ENCODE data around the gene CA6.
"Not testable (repeated sequence)": the region's sequence is repeated elsewhere in the genome, so short reads cannot be mapped to it uniquely, and the experiment has no call there.

CA6 gene

DNA sequence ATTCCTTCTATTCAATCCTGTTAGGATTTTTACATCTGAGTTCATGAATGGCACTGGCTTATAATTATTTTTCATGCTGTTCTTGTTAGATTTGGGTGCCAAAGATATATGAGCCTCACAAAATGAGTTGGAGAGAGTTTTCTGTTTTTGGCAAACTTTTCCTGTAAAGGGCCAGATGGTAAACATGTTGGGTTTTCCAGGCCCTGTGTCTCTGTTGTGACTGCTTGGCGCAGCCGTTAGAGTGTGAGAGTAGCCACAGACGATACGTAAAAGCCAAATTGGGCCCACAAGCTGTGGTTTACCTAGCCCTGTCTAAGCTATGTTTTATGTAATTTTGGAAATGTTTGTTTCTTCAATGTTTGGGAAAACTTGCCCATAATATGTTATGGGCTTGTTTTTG is 15.6 kb upstream of the CA6 start:
- no peak for DNase-seq

DNA sequence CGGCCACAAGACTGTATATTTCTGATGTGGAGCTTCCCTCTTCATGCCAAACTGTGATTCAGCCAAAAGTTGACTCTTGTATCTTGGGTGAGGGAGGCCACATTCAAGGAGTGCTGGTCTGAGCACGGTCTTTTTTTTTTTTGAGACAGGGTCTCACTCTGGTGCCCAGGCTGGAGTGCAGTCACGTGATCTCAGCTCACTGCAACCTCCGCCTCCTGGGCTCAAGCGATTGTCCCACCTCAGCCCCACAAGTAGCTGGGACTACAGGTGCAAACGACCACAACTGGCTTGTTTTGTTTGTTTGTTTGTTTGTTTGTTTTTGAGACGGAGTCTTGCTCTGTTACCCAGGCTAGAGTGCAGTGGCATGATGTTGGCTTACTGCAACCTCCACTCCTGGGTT is 8.6 kb upstream of the CA6 start:
- DNase-seq, result not testable (repeated sequence)

DNA sequence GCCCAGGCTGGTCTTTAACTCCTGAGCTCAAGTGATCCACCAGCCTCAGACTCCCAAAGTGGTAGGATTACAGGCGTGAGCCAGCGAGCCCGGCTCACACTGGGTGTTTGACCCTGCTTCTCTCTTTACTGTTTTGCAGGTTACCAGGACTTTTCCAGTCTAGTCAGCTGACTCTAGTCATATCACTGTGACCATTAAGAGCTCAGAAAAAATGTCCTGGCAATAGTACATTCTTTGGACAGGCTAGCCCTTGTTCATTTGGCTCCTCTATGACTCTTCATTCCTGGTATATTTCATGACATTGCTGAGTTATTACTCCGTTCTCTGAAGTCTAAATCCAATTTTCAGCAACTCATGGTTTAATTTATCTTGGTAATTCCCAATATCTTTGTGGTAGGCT is 8.0 kb upstream of the CA6 start:
- DNase-seq, result no peak

DNA sequence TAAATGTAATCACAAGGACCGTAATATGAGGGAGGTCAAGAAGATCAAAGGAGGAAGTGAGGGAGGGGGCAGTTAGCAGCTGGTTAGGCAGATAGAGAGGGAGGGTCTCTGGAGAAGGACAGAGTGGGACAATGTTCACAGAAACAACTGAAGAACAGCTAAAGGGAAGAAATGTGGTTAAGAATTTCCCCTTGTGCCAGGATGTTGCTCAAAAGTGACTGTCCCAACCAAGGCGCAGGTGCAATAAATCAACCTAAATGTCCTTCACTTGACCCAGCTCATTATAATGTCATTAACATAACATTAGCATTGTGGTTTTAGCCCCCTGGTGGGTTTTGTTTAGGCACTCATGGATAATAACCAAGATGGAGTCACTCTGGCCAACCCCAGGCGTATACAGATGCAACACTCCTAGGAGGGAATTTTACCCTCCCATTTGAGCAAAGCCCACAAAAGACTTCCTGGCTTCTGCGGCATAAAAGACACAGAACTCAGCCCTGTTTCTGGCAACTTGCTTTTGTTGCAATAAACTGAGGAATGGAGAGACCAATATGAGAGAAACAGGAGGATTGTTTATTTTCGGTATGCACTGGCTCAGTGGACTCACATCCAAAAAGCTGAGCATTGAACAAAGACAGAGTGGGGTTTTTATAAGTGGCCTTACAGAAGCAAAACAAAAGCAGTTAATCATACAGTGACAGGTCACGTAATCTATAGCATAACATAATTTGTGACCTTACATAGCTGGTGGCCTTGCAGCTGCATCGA is 7.3 kb upstream of the CA6 start:
- DNase-seq, result peak; percentile 24

DNA sequence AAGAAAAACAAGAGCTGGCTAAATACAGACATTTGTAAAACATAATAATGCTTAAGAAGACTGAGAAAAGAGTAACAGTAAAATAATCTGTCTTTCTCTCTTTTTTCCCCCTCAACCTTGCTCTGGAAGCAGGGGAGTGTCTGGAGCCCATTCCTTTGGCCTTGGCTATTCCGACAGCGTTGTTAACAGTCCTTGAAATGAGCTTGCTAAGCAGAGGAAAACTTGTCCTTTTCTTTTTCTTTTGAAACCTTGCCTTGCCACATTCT is 6.7 kb upstream of the CA6 start:
- no peak for DNase-seq

DNA sequence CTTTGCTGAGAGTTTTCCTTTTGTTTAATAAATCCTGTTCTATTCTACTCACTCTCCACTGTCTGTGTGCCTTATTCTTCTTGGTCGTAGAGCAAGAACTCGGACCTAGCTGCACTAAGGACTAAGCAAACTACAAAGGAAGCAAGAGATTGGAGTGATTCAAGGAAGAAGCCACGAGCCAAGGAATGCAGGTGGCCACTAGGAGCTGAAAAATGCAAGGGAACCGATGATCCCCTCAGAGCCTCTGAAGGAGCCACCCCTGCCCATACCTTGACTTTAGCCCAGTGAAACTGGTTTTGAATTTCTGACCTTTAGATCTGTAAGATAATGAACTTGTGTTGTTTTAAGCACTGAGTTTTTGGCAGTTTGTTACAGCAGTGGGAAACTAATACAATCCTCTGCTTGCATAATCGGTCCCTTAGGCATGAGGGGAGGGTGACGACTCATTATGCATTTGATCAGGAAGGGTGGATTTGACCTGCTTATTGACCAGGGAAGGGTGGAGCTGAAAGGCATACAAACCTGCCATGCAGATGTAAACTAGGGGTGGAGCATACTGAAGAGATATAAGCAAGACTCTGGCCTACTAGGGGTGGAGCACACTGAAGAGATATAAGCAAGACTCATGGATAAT is 6.2 kb upstream of the CA6 start:
- no peak for DNase-seq

DNA sequence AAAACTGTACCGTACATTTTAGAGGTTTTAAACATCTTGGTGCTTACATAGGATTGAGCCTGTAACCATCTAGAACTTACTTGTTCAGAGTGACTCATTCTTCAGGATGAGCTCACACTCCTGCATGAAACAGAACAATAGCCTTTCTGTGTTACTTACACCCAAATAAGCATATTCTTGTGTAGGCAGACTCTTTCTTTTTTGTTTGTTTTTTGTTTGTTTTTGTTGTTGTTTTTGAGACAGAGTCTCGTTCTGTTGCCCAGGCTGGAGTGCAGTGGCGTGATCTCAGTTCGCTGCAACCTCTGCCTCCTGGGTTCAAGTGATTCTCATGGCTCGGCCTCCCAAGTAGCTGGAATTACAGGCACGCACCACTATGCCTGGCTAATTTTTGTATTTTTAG is 3.8 kb upstream of the CA6 start:
- DNase-seq, result peak; percentile 16

DNA sequence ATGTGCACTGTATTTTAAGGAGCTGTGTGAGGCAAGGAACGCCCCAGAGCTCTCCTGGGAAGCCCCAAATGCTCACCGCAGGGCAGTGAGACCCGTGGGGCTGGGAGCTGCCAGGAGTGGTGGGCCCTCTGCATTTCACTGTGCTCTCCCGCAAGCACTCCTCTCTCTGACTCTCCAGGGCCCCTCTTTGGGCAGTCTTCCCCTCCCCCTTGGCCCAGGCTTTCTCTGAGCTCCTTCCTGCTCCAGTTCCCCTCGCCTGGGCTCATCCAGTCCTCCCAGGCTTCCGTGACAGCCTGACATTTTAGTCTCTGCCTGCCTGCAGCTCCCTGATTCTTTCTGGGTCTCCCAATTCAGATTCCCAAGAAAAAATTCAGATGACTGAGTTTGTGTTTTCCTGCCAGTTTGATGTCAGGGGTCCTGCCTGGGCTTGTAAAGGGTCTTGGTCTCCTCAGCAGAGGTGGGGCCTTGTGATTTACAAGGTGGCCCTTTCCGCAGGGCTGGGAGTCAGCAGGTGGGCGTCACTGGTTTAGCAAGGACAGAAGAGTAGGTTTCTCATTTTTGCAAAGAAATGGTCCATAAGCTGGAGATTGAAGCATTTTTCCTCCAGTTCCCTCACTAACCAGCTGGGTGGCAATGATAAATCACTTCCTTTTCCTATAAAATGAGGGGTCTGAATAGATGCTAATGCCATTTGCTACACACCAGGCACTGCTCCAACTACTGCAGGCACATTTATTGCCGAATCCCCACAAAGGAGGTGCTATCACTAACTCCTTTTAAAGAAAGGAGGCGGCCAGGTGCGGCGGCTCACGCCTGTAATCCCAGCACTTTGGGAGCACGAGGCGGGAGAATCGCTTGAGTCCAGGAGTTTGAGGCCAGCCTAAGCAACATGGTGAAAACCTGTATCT is 1.9 kb upstream of the CA6 start:
- DNase-seq, result no peak

DNA sequence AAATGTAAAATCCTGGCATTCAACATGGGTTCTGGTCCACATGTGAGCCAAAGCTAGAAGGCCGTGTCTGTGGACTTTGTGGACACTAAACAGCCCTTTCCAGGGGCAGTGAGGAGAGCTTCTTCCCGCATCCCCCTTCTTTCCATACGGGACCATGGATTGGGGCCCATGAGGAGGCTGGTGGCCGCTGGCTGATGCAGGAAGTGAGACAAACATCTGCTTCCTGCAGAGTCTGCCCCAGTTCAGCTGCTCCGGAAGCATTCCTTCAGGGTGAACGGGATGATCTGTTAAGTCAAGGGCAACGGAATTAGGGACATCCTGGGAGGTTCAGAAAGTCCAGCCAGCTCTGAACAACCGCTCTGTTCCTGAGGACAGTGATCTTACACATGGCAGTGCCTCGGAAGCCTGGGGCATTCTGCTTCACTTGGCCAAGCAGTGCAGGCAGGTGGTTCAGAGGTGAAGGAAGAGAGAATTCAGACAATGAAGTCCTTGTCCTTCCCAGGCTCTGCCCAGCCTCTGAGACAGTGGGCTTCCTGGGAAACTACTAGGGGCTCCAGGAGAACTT is 1.5 kb downstream of the CA6 start:
- DNase-seq, result peak; percentile 44

DNA sequence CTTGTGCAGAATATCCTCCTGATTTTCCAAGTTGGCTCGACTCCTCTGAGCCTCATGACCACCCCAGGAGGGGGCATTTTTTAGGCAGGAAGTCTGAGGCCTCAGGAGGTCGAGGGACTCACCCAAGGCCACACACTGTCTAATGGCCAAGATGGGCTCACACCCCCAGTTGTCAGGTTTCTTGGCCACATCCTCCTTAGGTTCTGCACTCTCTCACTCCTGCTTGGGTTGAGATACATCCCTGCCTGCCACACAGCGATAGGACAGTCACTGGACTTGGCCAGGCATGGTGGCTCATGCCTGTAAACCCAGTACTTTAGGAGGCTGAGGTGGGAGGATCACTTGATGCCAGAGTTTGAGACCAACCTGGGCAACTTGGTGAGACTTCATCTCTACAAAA is 4.6 kb downstream of the CA6 start:
- no peak for DNase-seq

DNA sequence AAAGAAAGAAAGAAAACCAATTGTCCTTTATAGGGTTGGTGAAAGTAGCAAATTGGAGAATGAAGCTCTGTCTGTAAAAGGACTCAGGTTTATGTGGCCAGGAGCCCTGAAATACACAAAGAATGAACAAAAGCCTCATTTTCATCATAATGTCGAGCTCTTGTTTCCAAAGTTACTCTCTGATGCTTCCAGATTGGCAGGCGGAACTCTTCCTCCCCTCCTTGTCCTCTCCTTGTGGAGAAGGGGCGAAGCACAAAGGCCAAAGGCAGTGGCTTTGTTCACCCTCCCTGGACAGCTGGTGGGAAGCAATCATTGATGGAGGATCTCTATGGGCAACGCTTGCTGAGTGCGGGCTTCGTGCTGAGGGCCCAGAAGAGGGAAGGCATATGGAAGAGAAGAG is 5.6 kb downstream of the CA6 start:
- no peak for DNase-seq

DNA sequence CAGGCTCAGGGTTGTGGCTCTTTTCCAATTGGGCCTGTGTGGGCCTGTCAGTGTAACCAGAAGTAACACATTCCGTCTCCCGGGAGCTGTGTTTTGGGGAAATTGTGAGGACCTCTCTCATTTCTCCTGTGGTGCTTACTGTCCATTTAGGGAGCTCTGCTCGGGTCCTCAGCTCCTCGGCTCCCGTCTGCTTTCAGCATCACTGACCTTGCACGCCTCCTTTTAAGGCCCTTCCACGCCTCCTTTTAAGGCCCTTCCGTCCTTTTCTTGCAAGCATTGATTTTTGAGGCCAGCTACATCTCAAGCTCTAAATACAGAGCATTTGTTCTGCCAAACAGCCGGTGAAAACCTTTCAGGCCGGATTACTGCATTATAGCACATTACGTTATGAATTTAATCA is 9.7 kb downstream of the CA6 start:
- DNase-seq, result no peak

DNA sequence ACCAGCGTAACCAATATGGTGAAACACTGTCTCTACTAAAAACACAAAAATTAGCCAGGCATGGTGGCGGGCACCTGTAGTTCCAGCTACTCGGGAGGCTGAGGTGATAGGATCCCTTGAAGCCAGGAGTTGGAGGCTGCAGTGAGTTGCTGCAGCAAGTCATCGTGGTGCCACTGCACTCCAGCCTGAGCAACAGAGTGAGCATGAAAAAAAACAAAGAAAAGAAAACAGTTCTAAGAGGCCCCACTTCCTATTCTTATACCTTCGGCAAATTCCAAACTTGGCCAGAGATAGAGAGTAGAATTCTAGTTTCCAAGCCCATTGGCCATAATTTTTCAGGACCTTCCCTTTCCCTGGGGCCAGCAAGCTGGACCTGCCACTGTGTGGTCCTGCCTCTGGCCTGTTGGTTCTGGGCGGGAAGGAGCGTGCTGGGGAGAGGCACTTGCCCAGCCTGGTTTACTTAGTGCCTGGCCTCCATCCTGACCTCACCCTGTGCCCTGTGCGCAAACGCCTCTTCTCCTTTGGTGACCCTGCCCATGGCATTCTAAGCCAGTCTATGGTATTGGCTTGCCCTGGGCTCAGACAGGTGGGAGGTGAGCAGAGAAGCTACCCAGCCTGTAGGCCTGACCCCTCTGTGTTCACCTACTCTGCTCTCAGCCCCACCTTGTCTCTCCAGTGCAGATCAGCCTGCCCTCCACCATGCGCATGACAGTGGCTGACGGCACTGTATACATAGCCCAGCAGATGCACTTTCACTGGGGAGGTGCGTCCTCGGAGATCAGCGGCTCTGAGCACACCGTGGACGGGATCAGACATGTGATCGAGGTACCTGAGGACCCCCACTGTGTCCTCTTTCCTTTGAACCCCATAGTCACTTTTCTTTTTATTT is 11.0 kb downstream of the CA6 start:
- DNase-seq, result no peak

DNA sequence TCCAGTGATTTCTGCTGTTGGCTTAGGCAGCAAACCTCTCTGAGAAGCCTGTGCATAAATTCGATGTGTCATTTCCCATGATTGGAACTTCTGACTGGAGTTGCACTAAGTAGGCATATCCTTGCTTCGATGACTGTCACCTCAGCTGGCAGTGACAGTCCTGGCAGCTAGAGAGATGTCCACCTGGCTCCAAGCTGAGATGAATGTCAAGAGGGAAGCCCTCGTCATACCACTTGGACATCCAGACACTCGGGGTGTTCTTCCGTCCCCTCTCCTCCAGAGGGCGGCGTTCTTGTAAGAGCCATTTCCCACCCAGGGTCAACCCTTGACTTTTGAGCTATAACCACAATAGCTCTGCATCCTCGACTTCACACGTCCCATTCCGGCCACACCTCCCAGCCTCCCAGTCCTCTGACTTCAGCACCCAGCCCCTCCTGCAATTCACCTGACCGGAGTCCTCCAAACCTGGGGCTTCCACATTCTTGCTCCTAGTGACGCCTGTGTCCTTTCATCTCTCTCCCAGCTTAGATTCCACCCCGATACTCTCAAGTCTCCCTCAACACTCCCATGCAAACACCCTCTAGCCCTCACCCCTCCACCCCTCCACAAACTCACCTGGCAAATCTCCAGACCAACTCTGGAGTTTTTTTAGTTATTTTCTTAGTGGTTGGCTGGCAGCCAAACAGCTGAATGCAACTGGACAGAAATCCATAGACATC is 17.3 kb downstream of the CA6 start:
- DNase-seq, result peak; percentile 66

DNA sequence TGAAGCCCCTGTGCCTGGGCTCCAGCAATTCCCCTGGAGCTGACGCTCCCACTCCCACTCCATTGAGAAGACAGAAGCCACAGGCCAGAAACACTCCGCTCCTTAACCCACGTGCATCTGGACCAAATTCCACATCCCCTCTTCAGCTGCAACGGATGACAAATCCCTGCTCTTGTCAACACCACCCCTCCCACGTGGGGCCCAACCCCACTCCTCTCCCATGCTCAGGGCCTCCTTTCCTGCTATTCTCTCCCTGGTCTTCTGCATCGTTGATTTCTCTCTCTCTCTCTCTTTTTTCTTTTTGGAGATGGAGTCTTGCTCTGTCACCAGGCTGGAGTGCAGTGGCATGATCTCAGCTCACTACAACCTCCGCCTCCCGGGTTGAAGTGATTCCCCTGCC is 18.3 kb downstream of the CA6 start:
- no peak for DNase-seq

DNA sequence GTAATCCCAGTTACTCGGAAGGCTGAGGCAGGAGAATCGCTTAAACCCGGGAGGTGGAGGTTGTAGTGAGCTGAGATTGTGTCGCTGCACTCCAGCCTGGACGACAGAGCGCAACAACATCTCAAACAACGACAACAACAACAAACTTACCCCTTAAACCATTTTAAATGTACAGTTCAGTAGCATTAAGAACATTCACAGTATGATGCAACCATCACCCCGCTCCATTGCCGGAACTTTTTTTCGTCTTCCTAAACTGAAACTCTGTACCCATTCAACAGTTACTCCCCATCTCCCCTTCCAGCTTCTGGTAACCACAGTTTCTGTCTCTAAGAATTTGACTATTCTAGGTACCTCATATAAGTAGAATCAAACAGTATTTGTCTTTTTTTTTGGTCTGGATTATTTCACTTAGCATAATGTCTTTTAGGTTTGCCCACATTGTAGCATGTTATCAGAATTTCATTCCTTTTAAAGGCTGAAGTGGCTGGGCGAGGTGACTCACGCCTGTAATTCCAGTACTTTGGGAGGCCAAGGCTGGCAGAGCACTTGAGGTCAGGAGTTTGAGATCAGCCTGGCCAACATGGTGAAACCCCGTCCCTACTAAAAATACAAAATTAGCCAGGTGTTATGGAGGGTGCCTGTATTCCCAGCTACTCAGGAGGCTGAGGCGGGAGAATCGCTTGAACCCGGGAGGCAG is 19.6 kb downstream of the CA6 start:
- DNase-seq, result no peak

DNA sequence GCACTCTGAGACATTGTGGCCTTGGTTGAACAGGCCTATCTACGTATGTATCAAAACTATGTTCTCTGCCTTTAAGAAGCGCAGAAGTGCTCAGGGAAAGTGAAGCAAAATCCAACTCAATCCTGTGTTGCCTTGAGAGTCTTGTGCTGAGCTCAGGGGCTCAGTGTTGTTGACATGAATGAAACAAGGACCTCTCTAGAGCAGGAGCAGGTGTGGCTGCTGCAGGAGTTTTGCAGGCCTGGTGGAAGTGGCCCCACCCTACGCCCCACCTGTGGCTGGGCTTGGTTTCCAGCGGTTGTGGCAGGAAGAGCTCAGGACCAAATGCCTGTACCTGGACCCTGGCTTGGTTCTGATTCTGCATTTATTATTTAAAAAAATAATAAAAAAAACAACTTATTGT is 20.9 kb downstream of the CA6 start:
- DNase-seq, result no peak

DNA sequence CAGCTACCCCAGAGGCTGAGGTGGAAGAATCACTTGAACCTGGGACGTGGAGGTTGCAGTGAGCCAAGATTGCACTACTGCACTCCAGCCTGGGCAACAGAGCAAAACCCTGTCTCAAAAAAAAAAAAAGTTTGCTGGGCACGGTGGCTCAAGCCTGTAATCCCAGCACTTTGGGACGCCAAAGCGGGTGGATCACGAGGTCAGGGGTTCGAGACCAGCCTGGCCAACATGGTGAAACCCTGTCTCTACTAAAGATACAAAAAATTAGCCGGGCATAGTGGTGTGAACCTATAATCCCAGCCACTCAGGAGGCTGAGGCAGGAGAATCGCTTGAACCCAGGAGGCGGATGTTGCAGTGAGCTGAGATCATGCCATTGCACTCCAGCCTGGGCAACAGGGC is 23.2 kb downstream of the CA6 start:
- not testable (repeated sequence) for DNase-seq

DNA sequence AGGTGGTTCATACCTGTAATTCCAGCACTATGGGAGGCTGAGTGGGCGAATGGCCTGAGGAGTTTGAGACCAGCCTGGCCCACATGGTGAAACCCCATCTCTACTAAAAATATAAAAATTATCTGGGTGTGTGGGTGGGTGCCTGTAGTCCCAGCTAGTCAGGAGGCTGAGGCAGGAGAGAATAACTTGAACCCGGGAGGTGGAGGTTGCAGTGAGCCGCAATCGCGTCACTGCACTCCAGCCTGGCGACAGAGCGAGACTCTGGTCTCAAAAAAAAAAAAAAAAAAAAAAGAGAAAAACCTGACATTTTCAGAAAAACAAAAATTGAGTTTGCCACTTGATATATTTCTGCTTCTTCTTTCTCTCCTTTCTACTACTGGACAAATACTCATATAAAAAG is 24.3 kb downstream of the CA6 start:
- DNase-seq, result no peak

DNA sequence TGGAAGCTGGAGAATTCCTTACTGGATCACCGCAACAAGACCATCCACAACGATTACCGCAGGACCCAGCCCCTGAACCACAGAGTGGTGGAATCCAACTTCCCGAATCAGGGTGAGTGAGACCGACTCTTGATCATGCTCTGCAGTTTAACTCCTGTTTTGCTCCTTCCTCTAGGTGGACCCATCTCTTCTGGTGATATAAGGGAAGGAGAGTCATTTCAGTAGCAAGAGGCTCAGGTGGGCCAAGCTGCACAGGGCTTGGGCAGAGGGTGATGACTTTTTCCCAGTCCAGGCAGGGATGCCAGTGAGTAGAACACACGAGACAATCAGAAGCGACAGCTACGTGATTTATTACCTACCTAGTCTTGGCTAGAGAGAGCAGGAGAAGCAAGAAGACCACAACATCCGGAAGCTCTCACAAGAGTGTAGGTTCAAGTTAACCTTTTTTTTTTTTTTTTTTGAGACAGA is 25.2 kb downstream of the CA6 start:
- DNase-seq, result peak; percentile 68

DNA sequence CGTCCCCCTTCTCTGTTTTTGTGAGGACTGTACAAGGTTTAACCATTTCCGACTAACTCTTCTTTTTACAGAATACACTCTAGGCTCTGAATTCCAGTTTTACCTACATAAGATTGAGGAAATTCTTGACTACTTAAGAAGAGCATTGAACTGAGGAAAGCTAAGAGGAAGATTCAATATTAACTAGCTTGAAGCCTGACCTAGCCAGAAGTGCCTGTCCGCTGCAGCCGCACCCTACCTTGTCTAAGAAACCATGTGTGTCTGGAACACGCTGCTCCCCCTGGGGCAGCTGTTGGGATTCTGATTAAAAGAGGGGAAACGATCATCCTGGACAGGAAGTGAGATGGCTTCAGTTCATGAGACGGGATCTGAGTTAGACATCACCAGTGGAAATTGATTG is 28.9 kb downstream of the CA6 start:
- no peak for DNase-seq
